Astrocyte of the cerebellum (primary cell): ENCODE data around the gene WNT9A.

Experiments used
- DNase-seq: peaks from one replicate; pipeline ENCODE4 v3.0.0-alpha.2; 2011; ENCODE audit warnings: low read depth
- H3K4me3 ChIP-seq: 2 replicates; pipeline ENCODE4 v1.5.1; 2011; ENCODE audit warnings: mild to moderate bottlenecking, low read depth, low read length, moderate library complexity
- in situ Hi-C: cut with HindIII; loops from 2 replicates; pipeline ENCODE4 v1.10.0; 2017; ENCODE audit warnings: low sequenced_read_pairs
- TF ChIP-seq, protein P1 (sequence below): IDR thresholded peaks from 2 replicates; pipeline ENCODE4 v1.5.1; 2012; ENCODE audit warnings: low read length, low read depth, moderate library complexity, mild to moderate bottlenecking; ENCODE audit errors: missing control alignments

WNT9A gene

DNA sequence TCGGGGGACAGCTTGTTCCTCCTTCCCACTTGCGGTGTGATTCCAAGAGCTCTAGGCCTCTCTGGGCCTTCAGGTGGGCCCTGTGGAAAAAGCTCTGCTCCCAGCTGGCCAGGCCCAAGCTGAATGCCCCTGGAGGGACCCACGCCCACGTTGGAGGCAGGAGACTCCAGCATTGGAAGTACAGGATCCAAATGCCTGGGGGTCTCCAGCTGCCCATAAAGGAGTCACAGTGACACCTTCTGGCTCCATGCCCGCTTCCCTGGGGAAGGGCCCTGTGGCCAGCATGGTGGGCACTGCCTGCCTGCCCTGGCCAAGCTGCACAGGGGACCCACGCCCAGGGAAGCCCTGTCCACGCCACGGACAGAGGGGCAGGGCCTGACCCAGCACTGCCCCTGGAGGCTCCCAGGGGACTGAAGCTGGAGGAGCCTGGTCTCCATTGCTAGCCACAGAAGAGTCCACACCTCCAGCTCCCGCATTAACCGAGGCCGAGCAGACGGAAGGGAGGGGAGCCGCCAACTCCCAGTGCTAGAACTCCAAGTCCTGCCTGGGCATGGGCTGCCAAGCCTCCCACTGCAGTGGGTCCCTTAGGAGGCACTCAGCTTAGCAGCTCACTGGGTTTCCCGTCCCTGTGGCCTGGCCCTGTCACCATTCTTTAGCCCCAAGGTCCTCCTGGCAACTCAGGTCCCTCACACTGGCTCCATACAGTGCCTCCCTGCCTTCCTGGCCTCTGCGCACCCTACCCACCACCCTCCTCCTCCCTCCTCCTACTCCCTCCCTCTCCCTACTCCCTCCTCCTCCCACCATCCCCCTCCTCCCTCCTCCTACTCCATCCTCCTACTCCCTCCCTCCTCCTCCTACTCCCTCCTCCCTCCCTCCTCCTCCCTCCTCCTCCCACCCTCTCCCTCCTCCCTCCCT, 41.9 kb downstream of the WNT9A start:
- in situ Hi-C loops, result no loop called here
- no peak overlapping the region for H3K4me3 ChIP-seq
- TF ChIP-seq, protein P1, sequence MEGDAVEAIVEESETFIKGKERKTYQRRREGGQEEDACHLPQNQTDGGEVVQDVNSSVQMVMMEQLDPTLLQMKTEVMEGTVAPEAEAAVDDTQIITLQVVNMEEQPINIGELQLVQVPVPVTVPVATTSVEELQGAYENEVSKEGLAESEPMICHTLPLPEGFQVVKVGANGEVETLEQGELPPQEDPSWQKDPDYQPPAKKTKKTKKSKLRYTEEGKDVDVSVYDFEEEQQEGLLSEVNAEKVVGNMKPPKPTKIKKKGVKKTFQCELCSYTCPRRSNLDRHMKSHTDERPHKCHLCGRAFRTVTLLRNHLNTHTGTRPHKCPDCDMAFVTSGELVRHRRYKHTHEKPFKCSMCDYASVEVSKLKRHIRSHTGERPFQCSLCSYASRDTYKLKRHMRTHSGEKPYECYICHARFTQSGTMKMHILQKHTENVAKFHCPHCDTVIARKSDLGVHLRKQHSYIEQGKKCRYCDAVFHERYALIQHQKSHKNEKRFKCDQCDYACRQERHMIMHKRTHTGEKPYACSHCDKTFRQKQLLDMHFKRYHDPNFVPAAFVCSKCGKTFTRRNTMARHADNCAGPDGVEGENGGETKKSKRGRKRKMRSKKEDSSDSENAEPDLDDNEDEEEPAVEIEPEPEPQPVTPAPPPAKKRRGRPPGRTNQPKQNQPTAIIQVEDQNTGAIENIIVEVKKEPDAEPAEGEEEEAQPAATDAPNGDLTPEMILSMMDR, result no peak
- DNase-seq, result no peak

DNA sequence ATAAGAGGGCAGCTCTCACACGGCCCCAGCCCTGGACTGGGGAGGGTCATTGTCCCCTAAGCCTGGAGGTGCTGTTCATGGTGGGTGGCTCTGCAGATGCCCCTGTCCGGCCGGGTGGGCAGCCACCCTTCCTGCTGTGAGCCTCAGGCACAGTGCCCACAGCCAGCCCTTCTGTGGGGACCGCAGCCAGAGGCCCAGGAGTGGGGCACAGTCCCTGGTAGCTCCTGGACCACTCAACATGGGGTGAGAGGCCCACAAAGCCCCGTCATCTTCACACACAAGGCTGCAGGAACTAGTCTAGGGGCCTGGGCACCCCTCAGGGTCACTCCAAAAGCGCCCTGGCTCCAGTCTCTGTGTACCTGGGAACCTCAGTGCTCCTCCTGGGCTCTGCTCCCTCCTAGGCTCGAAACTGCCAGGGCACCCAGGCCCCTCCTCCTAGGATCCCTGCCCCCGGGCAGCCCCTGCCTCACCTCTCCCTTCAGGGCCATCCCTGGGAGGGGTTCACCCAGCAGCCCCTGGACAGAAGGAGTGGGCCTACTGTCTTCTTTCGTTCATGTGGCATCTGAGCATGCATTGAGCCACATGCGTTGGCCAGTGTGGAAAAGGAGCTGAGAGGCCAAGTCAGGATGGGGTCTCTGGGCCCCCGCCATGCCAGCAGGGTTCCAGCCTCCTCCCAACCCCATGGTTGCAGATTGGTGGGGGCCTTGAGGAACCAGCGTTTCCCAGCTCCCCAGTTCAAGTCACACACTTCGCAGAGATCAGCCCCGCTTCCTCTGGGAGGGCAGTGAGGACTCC, 43.0 kb downstream of the WNT9A start:
- H3K4me3 ChIP-seq, result no peak overlapping the region
- TF ChIP-seq, protein P1, result no peak
- in situ Hi-C loops, result no loop called here
- DNase-seq, result no peak

DNA sequence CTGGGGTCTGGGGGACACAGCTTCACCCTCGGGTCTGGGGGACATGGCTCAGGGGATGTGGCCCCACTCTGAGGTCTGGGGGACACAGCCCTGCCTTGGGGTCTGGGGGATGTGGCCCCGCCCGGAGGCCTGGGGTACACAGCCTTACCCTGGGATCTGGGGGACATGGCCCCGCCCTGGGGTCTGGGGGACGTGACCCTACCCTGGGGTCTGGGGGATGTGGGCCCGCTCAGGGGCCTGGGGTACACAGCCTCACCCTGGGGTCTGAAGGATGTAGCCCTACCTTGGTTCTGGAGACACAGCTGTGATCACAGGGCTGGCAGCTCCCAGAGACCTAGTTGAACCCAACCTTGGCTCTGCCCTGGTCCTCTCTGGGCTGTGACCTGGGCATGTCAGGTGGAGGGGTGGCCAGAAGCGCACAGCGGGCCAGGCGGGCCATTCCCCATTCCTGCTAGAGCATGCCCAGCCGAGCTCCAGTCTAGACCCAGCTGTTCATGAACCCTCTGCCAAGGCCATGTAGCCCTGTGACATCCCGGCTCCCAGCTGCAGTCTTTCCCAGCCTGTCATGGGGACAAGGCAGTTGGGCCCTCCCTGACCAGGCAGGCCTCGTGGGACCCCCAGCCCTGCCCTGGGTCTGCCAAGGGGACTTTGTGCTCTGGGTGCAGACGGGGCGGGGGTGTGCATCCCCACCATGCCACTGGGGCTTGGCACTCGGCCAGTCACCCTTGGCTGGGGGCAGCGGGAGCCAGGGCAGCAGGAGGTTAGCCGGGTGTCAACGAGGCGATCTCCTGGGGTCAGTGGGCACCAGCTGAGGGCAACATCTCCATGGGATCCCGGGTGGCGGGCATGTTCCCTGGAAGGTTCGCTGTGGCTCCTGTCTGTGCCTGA, 43.9 kb downstream of the WNT9A start:
- TF ChIP-seq, protein P1, result no peak
- H3K4me3 ChIP-seq, result no peak overlapping the region
- in situ Hi-C loops, result no loop called here
- no peak for DNase-seq

DNA sequence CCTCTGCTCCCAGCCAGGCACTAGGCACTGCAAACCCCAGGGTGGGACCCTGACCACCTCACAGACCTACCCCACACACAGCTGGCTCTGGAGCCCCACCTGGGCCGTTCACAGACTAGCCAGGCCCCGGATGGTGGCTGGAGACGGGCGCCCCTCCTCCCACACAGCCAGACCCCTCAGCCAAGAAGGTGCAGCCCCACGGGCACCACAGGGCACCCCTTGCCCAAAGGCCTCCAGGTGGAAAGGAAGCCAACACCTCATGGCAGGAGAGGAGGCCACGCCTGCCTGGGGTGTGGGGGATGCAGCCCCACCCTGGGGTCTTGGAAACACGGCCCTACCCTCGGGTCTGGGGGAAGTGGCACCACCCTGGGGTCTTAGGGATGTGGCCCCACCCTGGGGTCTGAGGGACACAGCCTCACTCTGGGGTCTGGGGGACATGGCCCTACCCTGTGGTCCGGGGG, 44.6 kb downstream of the WNT9A start:
- in situ Hi-C loops, result no loop called here
- H3K4me3 ChIP-seq, result no peak overlapping the region
- TF ChIP-seq, protein P1, result no peak
- DNase-seq, result no peak

DNA sequence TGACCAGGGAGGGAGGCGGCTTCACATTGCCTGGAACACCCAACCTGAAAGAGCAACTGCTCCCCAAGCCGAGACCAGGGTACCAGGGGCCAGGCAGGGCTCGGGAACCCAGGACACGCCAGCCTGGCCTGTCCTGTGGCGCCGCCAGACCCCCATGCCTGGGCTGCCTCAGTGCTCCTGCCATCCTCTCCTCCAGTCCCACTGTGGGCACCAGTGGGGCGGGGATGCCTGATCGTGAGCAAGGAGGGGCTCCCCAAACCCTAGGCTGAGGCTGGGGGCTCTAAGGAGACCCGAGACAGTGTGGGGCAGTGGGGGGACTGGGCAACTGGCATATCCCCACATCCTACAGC, 45.1 kb downstream of the WNT9A start:
- in situ Hi-C loops, result no loop called here
- no peak overlapping the region for H3K4me3 ChIP-seq
- TF ChIP-seq, protein P1, result no peak
- DNase-seq, result no peak

DNA sequence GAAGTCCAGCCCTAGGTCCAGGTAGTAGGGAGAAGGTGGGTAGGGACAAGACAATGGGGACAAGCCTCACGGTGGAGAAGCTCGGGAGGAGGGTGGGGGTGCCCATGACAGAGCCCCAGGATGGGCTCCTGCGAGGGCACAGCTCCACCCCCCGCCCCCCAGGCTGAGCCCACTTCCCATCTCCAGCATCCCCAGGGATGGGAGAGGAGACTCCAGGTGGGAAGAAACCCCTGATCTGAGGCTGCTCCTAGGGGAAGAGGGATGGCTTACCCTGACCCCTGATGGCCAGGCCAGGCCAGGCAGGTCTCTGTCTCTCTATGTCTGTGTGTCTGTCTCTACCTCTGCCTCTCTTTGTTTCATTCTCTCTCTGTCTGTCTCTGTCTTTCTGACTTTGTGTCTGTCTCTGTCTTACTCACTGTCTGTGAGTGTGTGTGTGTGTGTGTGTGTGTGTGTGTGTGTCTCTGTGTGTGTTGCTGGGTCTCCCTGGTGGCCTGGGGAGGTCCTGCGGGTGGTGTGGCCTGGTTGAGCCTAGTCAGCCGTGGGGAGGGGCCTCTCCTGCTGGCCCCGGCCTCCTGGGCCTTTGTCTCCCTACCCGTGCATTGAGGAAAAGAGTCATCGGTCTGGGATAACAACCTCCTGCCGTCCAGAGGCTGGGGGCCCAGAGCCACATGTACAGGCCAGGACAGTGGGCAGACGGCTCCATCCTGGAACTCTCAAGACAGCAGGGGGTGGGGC, 45.7 kb downstream of the WNT9A start:
- in situ Hi-C loops, result no loop called here
- no peak for DNase-seq
- TF ChIP-seq, protein P1, result peak; percentile 21
- no peak overlapping the region for H3K4me3 ChIP-seq
